ENCODE results near the gene NR3C1.

DNA sequence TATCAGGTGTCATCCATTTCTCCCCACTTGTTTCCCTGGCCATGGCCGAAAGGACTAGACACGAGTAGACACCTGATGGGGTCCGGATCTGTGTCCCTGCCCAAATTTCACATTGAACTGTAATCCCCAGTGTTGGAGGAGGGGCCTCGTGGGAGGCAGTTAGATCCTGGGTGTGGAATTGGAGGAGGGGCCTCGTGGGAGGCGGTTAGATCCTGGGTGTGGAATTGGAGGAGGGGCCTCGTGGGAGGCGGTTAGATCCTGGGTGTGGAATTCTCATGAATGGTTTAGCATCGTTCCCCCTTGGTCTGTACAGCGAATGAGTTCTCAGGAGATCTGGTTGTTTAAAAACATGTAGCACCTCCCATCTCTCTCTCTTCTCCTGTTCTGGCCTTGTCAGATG, 165.8 kb downstream of the NR3C1 start:
- TF ChIP-seq CTCF (IDR thresholded peaks at IDR 0.05) (no peak), POLR2A (IDR thresholded peaks at IDR 0.05) (no peak)
